K562 (cell line): ENCODE measurements around the gene SLC22A12. TPM values are rescaled to one million over a fixed set of nuclear protein-coding genes. Genes with fewer than 3 reads are reported as not detected.

Experiments
- ATAC-seq: fragments of 200-7000 bp; cut with Tn5 transposase; 3 replicates; pipeline ENCODE4 v1.9.1; 2020; ENCODE audit warnings: moderate library complexity
- BruUV-seq: library from RNA; stranded (reverse); fragments of 400-500 nt; replicated peaks from 2 replicates; lab custom pipeline; 2021; lab: Mats Ljungman, UMichigan
- CTCF ChIA-PET: fragments of 300-600 bp; formaldehyde crosslinking; extraction: SDS; loops from one replicate; lab custom pipeline; 2021; ENCODE audit warnings: low intra/inter-chr PET ratio; lab: Yijun Ruan, JAX
- POLR2A ChIA-PET: fragments of 300-600, 350-650 bp; sonication (Branson Sonifier 250); formaldehyde crosslinking; extraction: SDS; loops from one replicate; lab custom pipeline; 2021; ENCODE audit warnings: antibody characterized with exemption, inconsistent platforms; lab: Yijun Ruan, JAX
- DNase-seq, 4 experiments: peaks; one replicate each; pipeline versions ENCODE4 v3.0.0 to v3.0.0-alpha.2; 2011 to 2018; ENCODE audit warnings: low spot score in 3 of 4, mixed read lengths in 3 of 4; ENCODE audit errors: extremely low read depth in 1 of 4
- FAIRE-seq: peaks from 2 replicates; lab custom pipeline; 2011; peaks lifted over from hg19 to GRCh38; lab: Jason Lieb, UNC
- H2AFZ ChIP-seq: 2 replicates; pipeline ENCODE4 v1.6.0; 2011; ENCODE audit warnings: low read depth, low read length, control low read depth, inconsistent platforms
- H3K27ac ChIP-seq: fragments of 200-600 bp; 3 replicates; pipeline ENCODE4 v1.8.0; 2011; ENCODE audit warnings: low read depth, mild to moderate bottlenecking, control low read depth, inconsistent platforms, low read length, moderate library complexity, mixed read lengths; ENCODE audit errors: extremely low read depth
- H3K27me3 ChIP-seq, 2 experiments: fragments of 300-600 bp in 1 of 2; 2 replicates in 1 of 2; 3 replicates in 1 of 2; pipeline versions ENCODE4 v1.6.0 to v1.8.0; 2011; ENCODE audit warnings: inconsistent platforms in 2 of 2, low read length in 2 of 2, mild to moderate bottlenecking in 1 of 2, mixed read lengths in 1 of 2, moderate library complexity in 1 of 2; ENCODE audit not compliant: control insufficient read depth in 2 of 2, insufficient read depth in 2 of 2
- H3K36me3 ChIP-seq: fragments of 300-600 bp; 3 replicates; pipeline ENCODE4 v1.8.0; 2011; ENCODE audit warnings: mild to moderate bottlenecking, low read length, inconsistent platforms; ENCODE audit not compliant: control insufficient read depth, insufficient read depth
- H3K4me1 ChIP-seq, 2 experiments: fragments of 200-600 bp in 1 of 2; replicated peaks in 1 of 2; 2 replicates in 1 of 2; 3 replicates in 1 of 2; pipeline versions ENCODE4 v1.5.1 to v1.8.0; 2011; ENCODE audit warnings: inconsistent platforms in 2 of 2, low read length in 2 of 2, mild to moderate bottlenecking in 1 of 2, mixed read lengths in 1 of 2, moderate library complexity in 1 of 2; ENCODE audit not compliant: control insufficient read depth in 2 of 2, insufficient read depth in 2 of 2
- H3K4me2 ChIP-seq: 2 replicates; pipeline ENCODE4 v1.6.1; 2011; ENCODE audit warnings: low read length, control low read depth, inconsistent platforms, mixed read lengths; ENCODE audit not compliant: insufficient read depth
- H3K4me3 ChIP-seq: fragments of 200-600 bp; sonication (generic), shearing (Covaris generic); 2 replicates; pipeline ENCODE4 v1.5.1; 2016; ENCODE audit warnings: control low read depth, inconsistent platforms
- H3K79me2 ChIP-seq: fragments of 200-600 bp; 3 replicates; pipeline ENCODE4 v1.8.0; 2011; ENCODE audit warnings: low read length, inconsistent platforms; ENCODE audit not compliant: control insufficient read depth, insufficient read depth
- H3K9ac ChIP-seq, 2 experiments: 2 replicates each; pipeline versions ENCODE4 v1.6.0 to v1.6.1; 2011; ENCODE audit warnings: low read depth in 2 of 2, low read length in 2 of 2, control low read depth in 1 of 2, inconsistent platforms in 1 of 2, mild to moderate bottlenecking in 1 of 2, mixed read lengths in 1 of 2; ENCODE audit not compliant: insufficient read depth in 1 of 2
- H3K9me1 ChIP-seq: one replicate; pipeline ENCODE4 v1.6.0; 2011; ENCODE audit warnings: inconsistent platforms, mild to moderate bottlenecking, low read length, moderate library complexity; ENCODE audit not compliant: control insufficient read depth, insufficient read depth
- H3K9me3 ChIP-seq: replicated peaks from 2 replicates; pipeline ENCODE4 v1.5.1; 2011; ENCODE audit warnings: low read depth, low read length, inconsistent platforms; ENCODE audit not compliant: control insufficient read depth, insufficient read depth
- H4K20me1 ChIP-seq: replicated peaks from 2 replicates; pipeline ENCODE4 v1.6.1; 2011; ENCODE audit warnings: low read length, inconsistent platforms, mixed read lengths; ENCODE audit not compliant: control insufficient read depth, insufficient read depth
- BMI1 ChIP-seq: fragments of 150-350 bp; IDR thresholded peaks from 2 replicates; pipeline ENCODE4 v1.6.1; 2014; ENCODE audit warnings: low read length
- MCM3 ChIP-seq: fragments of 450-650 bp; IDR thresholded peaks from 2 replicates; pipeline ENCODE4 v1.6.1; 2016
- ZFP36 ChIP-seq: fragments of 150-350 bp; IDR thresholded peaks from 2 replicates; pipeline ENCODE4 v1.6.1; 2018; ENCODE audit warnings: low read length, low read depth; ENCODE audit not compliant: partially characterized antibody
- WGBS: fragments of 100-300 bp; shearing (Covaris generic); methylation state at CpG from one replicate; pipeline ENCODE4 v1.1.6; 2016; ENCODE audit warnings: low coverage, mixed read lengths; ENCODE audit not compliant: insufficient coverage; ENCODE audit errors: missing lambda C conversion rate; 5-methylcytosine and 5-hydroxymethylcytosine counted together
- in situ Hi-C: fragments of 300-500 bp; cut with MboI; formaldehyde crosslinking; loops from 4 replicates; pipeline ENCODE4 v1.15.0; 2018; ENCODE audit warnings: inconsistent platforms, mixed read lengths
- intact Hi-C: fragments of 100-400 bp; cut with micrococcal nuclease; formaldehyde crosslinking; loops from 2 replicates; pipeline ENCODE4 v1.14.2; 2022
- polyA plus RNA-seq, 8 experiments: library from polyadenylated mRNA; depleted of rRNA in 4 of 8; stranded (reverse) in 5 of 8; unstranded in 3 of 8; fragments of >200 nt; fragmentation: Nextera tagmentation in 2 of 8; fragmentation: Illumina TruSeq in 1 of 8; extraction: Ambion mirVana in 2 of 8; extraction: Trizol in 1 of 8; gene quantifications; 2 replicates each; pipeline versions ENCODE4 v1.2.1 to v1.2.3, GENCODE V29; 2011 to 2014; ENCODE audit warnings: inconsistent platforms in 1 of 8, missing spikeins in 1 of 8
- total RNA-seq, 7 experiments: library from RNA; depleted of rRNA in 6 of 7; stranded (reverse); fragments of >200 nt in 6 of 7; fragmentation: Illumina TruSeq in 2 of 7; extraction: Trizol in 2 of 7; gene quantifications; 2 replicates each; pipeline versions ENCODE4 v1.2.1 to v1.2.3, GENCODE V29; 2011 to 2021; ENCODE audit warnings: low replicate concordance in 1 of 7
- TF ChIP-seq, protein P1 (sequence below): IDR thresholded peaks from 2 replicates; pipeline ENCODE4 v1.6.1; 2011; ENCODE audit not compliant: insufficient read length; ENCODE audit errors: extremely low read depth
- TF ChIP-seq, protein P2 (sequence below), 2 experiments: fragments of 450-650 bp; formaldehyde crosslinking in 1 of 2; IDR thresholded peaks; 2 replicates each; pipeline versions ENCODE4 v1.4.0 to v1.6.1; 2014 to 2020; ENCODE audit warnings: mild to moderate bottlenecking in 2 of 2, borderline replicate concordance in 1 of 2, low read depth in 1 of 2

SLC22A12 gene
- total and polyA plus RNA-seq, 9 of the 15 experiments (the other 6 are each of a cell fraction or from before 2014, with no cell fraction given) = not detected

DNA sequence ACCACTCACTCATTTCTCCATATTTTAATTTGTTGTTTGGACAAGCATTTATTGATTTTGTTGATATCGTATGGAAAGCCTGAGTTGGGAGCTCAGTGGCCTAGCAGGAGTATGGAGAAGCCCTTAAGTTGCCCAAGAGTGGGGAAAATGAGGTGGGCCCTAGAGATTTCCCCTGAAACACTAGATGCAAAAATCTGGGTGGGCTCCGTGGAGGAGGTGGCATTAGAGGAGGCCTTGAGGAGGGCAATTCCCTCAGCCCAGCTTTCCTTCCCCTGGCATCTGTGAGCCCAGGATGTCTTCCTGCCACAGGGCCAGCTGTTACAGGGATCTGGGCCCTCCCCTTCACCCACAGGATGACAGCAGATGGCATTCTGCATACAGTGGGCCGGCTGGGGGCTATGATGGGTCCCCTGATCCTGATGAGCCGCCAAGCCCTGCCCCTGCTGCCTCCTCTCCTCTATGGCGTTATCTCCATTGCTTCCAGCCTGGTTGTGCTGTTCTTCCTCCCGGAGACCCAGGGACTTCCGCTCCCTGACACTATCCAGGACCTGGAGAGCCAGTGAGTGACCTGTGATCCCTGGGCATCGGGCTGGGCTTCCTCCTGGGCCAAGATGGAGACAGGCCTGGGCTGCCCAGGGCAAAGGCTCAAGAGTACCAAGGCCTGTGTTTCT lies 21.6 kb upstream of the SLC22A12 start:
- Histone ChIP-seq H3K36me3 (no peaks in the 10 kb centered on the region), H3K9ac (no peak overlapping the region), H3K4me1 (peaks cover 15 to 52% of the 10 kb centered on the region in 2 experiments), H3K9me3 (no peaks in the 10 kb centered on the region), H4K20me1 (peaks cover 3% of the 10 kb centered on the region; the same call in 1 of the 2 replicates), H3K27ac (no peak overlapping the region), H3K4me3 (no peak overlapping the region), H3K4me2 (no peak overlapping the region), H2AFZ (no peak overlapping the region), H3K79me2 (no peaks in the 10 kb centered on the region), H3K9me1 (no peaks in the 10 kb centered on the region), H3K27me3 (peaks cover 3 to 22% of the 10 kb centered on the region in 2 experiments)
- in situ Hi-C loops = no loop called here
- ChIA-PET POLR2A (interaction anchor here (0.6 kb wide), 2 partner anchors 16 to 122 kb away, joined by 3 read pairs; no protein-coding TSS in a partner anchor), CTCF (no interaction called here)
- FAIRE-seq (no peak), DNase-seq (no peak), ATAC-seq (no peak)
- TF ChIP-seq, protein P1, sequence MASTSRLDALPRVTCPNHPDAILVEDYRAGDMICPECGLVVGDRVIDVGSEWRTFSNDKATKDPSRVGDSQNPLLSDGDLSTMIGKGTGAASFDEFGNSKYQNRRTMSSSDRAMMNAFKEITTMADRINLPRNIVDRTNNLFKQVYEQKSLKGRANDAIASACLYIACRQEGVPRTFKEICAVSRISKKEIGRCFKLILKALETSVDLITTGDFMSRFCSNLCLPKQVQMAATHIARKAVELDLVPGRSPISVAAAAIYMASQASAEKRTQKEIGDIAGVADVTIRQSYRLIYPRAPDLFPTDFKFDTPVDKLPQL = no peak
- TF ChIP-seq ZFP36 = peak; percentile 96
- WGBS = 6% methylated on average over 7 of the region's 8 CpGs
- no TSS peak for BruUV-seq
- intact Hi-C loops = no loop called here

DNA sequence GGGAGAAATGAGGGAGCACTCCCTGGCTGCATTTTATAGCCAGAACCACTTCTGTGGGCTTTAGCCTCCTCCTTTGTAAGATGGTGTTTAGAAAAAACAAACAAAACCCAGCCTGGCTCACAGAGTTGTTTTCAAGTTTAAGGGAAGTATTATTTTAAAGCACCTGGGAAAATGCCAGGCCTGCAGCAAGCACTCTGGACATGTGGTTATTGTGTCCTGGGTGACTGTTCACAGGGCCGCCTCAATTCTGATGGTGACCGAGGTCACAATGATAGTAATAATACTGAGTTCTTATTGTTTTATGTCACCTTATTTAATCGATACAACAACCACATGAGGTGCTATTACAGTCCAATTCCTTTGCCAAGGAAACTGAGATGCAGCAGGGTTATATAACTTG lies 20.7 kb upstream of the SLC22A12 start:
- BruUV-seq = no TSS peak
- TF ChIP-seq, protein P2, sequence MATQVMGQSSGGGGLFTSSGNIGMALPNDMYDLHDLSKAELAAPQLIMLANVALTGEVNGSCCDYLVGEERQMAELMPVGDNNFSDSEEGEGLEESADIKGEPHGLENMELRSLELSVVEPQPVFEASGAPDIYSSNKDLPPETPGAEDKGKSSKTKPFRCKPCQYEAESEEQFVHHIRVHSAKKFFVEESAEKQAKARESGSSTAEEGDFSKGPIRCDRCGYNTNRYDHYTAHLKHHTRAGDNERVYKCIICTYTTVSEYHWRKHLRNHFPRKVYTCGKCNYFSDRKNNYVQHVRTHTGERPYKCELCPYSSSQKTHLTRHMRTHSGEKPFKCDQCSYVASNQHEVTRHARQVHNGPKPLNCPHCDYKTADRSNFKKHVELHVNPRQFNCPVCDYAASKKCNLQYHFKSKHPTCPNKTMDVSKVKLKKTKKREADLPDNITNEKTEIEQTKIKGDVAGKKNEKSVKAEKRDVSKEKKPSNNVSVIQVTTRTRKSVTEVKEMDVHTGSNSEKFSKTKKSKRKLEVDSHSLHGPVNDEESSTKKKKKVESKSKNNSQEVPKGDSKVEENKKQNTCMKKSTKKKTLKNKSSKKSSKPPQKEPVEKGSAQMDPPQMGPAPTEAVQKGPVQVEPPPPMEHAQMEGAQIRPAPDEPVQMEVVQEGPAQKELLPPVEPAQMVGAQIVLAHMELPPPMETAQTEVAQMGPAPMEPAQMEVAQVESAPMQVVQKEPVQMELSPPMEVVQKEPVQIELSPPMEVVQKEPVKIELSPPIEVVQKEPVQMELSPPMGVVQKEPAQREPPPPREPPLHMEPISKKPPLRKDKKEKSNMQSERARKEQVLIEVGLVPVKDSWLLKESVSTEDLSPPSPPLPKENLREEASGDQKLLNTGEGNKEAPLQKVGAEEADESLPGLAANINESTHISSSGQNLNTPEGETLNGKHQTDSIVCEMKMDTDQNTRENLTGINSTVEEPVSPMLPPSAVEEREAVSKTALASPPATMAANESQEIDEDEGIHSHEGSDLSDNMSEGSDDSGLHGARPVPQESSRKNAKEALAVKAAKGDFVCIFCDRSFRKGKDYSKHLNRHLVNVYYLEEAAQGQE (IDR thresholded peaks at IDR 0.05; ENCODE audit: borderline replicate concordance) = no peak
- TF ChIP-seq, protein P2 (CRISPR knock-in tag; IDR thresholded peaks at IDR 0.05; ENCODE audit: low read depth) = no peak
- TF ChIP-seq BMI1 (no peak), MCM3 (no peak)

More for the DNA sequence above, 20.7 kb upstream of the SLC22A12 start:
- 52% methylated on average over 3 of the region's 3 CpGs for WGBS
- ChIA-PET POLR2A (interaction anchor here (0.7 kb wide), 1 partner anchor 99 kb away, joined by 3 read pairs; no protein-coding TSS in a partner anchor), CTCF (no interaction called here)
- no peak overlapping the region for H3K9ac ChIP-seq
- peaks cover 3 to 13% of the 10 kb centered on the region in 2 experiments for H3K27me3 ChIP-seq
- no peaks in the 10 kb centered on the region for H3K36me3 ChIP-seq
- H3K79me2 ChIP-seq = no peaks in the 10 kb centered on the region
- ATAC-seq = no peak
- no peak for DNase-seq
- no peaks in the 10 kb centered on the region for H3K9me3 ChIP-seq
- no peak for FAIRE-seq
- H3K4me2 ChIP-seq = no peak overlapping the region
- peaks cover 15 to 47% of the 10 kb centered on the region in 2 experiments for H3K4me1 ChIP-seq
- H2AFZ ChIP-seq = no peak overlapping the region
- H3K9me1 ChIP-seq = no peaks in the 10 kb centered on the region
- intact Hi-C loops (no loop called here), in situ Hi-C loops (no loop called here)
- H3K27ac ChIP-seq = no peak overlapping the region
- H3K4me3 ChIP-seq = no peak overlapping the region
- H4K20me1 ChIP-seq = peaks cover 2% of the 10 kb centered on the region; the same call in 1 of the 2 replicates
